H7 (cell line): ENCODE measurements around the gene JAKMIP1. TPM values are rescaled to one million over a fixed set of nuclear protein-coding genes. Genes with fewer than 3 reads are reported as not detected.
"Not testable (repeated sequence)": the region's sequence is repeated elsewhere in the genome, so short reads cannot be mapped to it uniquely, and the experiment has no call there.

ENCODE experiments used
- DNase-seq: peaks from one replicate; pipeline ENCODE4 v3.0.0; 2012
- H3K27me3 ChIP-seq: 2 replicates; pipeline ENCODE4 v1.6.0; 2011; ENCODE audit warnings: mild to moderate bottlenecking, low read length; ENCODE audit not compliant: control insufficient read depth, insufficient read depth
- H3K36me3 ChIP-seq: replicated peaks from 2 replicates; pipeline ENCODE4 v1.5.1; 2011; ENCODE audit warnings: low read length; ENCODE audit not compliant: control insufficient read depth, insufficient read depth
- H3K4me3 ChIP-seq: 2 replicates; pipeline ENCODE4 v1.5.1; 2011; ENCODE audit warnings: low read depth, mild to moderate bottlenecking, control low read depth, low read length, moderate library complexity; ENCODE audit not compliant: insufficient read depth
- total RNA-seq: library from RNA; depleted of rRNA; stranded (reverse); fragments of >200 nt; shearing (Covaris generic); gene quantifications from 2 replicates; pipeline ENCODE4 v1.2.3, GENCODE V29; 2014

The JAKMIP1 gene
- total RNA-seq, 1 experiment from 2014 or later, result 10.3 TPM

- no peaks in the 10 kb centered on the region for H3K36me3 ChIP-seq
- DNase-seq, result no peak
- no peaks in the 10 kb centered on the region for H3K27me3 ChIP-seq
- H3K4me3 ChIP-seq, result no peak overlapping the region
Measured at GRCh38 chr4:6013564-6013963, 186.8 kb downstream of the JAKMIP1 start.

GRCh38 chr4:6012200-6012599 lies 188.1 kb downstream of the JAKMIP1 start:
- H3K27me3 ChIP-seq, result no peaks in the 10 kb centered on the region; the same call in 1 of the 2 replicates
- DNase-seq, result no peak
- no peaks in the 10 kb centered on the region for H3K36me3 ChIP-seq
- no peak overlapping the region for H3K4me3 ChIP-seq

- DNase-seq, result no peak
- Histone ChIP-seq H3K36me3 (no peaks in the 10 kb centered on the region), H3K27me3 (no peaks in the 10 kb centered on the region; the same call in 1 of the 2 replicates), H3K4me3 (no peak overlapping the region)
Measured at GRCh38 chr4:6011686-6012085, 188.7 kb downstream of the JAKMIP1 start.

- Histone ChIP-seq H3K36me3 (no peaks in the 10 kb centered on the region), H3K4me3 (no peak overlapping the region), H3K27me3 (no peaks in the 10 kb centered on the region; the same call in 1 of the 2 replicates)
- DNase-seq, result no peak
Measured at GRCh38 chr4:6011271-6011671, 189.1 kb downstream of the JAKMIP1 start.

- Histone ChIP-seq H3K27me3 (no peaks in the 10 kb centered on the region; the same call in 1 of the 2 replicates), H3K4me3 (no peak overlapping the region), H3K36me3 (no peaks in the 10 kb centered on the region)
- no peak for DNase-seq
Measured at GRCh38 chr4:6010789-6011188, 189.6 kb downstream of the JAKMIP1 start.

GRCh38 chr4:6009452-6009851 lies 190.9 kb downstream of the JAKMIP1 start:
- DNase-seq, result no peak
- no peak overlapping the region for H3K4me3 ChIP-seq
- no peaks in the 10 kb centered on the region for H3K36me3 ChIP-seq
- H3K27me3 ChIP-seq, result no peaks in the 10 kb centered on the region; the same call in 1 of the 2 replicates

GRCh38 chr4:6008766-6009385 lies 191.5 kb downstream of the JAKMIP1 start:
- H3K27me3 ChIP-seq, result no peaks in the 10 kb centered on the region; the same call in 1 of the 2 replicates
- H3K36me3 ChIP-seq, result no peaks in the 10 kb centered on the region
- DNase-seq, result no peak
- H3K4me3 ChIP-seq, result no peak overlapping the region

GRCh38 chr4:6008092-6008551 lies 192.2 kb downstream of the JAKMIP1 start:
- Histone ChIP-seq H3K36me3 (no peaks in the 10 kb centered on the region), H3K27me3 (no peaks in the 10 kb centered on the region; the same call in 1 of the 2 replicates), H3K4me3 (no peak overlapping the region)
- peak; percentile 93 for DNase-seq

- Histone ChIP-seq H3K4me3 (no peak overlapping the region), H3K36me3 (no peaks in the 10 kb centered on the region), H3K27me3 (no peaks in the 10 kb centered on the region; the same call in 1 of the 2 replicates)
- DNase-seq, result no peak
Measured at GRCh38 chr4:6005175-6005574, 195.2 kb downstream of the JAKMIP1 start.

GRCh38 chr4:6003485-6003884 lies 196.9 kb downstream of the JAKMIP1 start:
- not testable (repeated sequence) for DNase-seq, H3K4me3 ChIP-seq, H3K36me3 ChIP-seq, H3K27me3 ChIP-seq

GRCh38 chr4:6002926-6003325 lies 197.4 kb downstream of the JAKMIP1 start:
- no peaks in the 10 kb centered on the region; the same call in 1 of the 2 replicates for H3K27me3 ChIP-seq
- no peak for DNase-seq
- H3K4me3 ChIP-seq, result no peak overlapping the region
- H3K36me3 ChIP-seq, result no peaks in the 10 kb centered on the region

- Histone ChIP-seq H3K4me3 (no peak overlapping the region), H3K36me3 (no peaks in the 10 kb centered on the region), H3K27me3 (no peaks in the 10 kb centered on the region)
- DNase-seq, result no peak
Measured at GRCh38 chr4:6002492-6002833, 197.9 kb downstream of the JAKMIP1 start.

- Histone ChIP-seq H3K4me3 (no peak overlapping the region), H3K36me3 (no peaks in the 10 kb centered on the region), H3K27me3 (no peaks in the 10 kb centered on the region)
- DNase-seq, result no peak
Measured at GRCh38 chr4:6001680-6002491, 198.5 kb downstream of the JAKMIP1 start.

GRCh38 chr4:5999830-6000365 lies 200.5 kb downstream of the JAKMIP1 start:
- H3K27me3 ChIP-seq, result 0 out of 2 replicates have a peak, but pooled peaks cover 2% of the 10 kb centered on the region
- DNase-seq, result no peak

GRCh38 chr4:5999356-5999755 lies 201.0 kb downstream of the JAKMIP1 start:
- Histone ChIP-seq H3K27me3 (0 out of 2 replicates have a peak, but pooled peaks cover 2% of the 10 kb centered on the region), H3K4me3 (no peak overlapping the region), H3K36me3 (no peaks in the 10 kb centered on the region)
- DNase-seq, result no peak

More at GRCh38 chr4:5999830-6000365, 200.5 kb downstream of the JAKMIP1 start:
- Histone ChIP-seq H3K4me3 (no peak overlapping the region), H3K36me3 (no peaks in the 10 kb centered on the region)
